HepG2 (cell line): Measurements from ENCODE around the gene QDPR. TPM values are rescaled to one million over a fixed set of nuclear protein-coding genes. Genes with fewer than 3 reads are reported as not detected.

Experiments
- ARID3A ChIP-seq: IDR thresholded peaks from 2 replicates; pipeline ENCODE4 v1.6.1; 2012; ENCODE audit warnings: low read depth, low read length, improper control_type of control experiment
- CCAR2 ChIP-seq: fragments of 200-400 bp; formaldehyde crosslinking; optimal IDR thresholded peaks from 2 replicates; pipeline ENCODE3; 2018; ENCODE audit warnings: low read depth, mild to moderate bottlenecking, low read length, moderate library complexity
- DNMT1 ChIP-seq: sonication (generic); formaldehyde crosslinking; IDR thresholded peaks from 2 replicates; pipeline ENCODE4 v1.5.1; 2020; ENCODE audit warnings: mild to moderate bottlenecking, missing genetic modification reagents
- GABPB1 ChIP-seq: IDR thresholded peaks from 2 replicates; pipeline ENCODE4 v1.6.1; 2016; ENCODE audit warnings: mild to moderate bottlenecking, missing genetic modification reagents, moderate library complexity, missing compliant biosample characterization
- HDAC1 ChIP-seq: sonication (generic); formaldehyde crosslinking; IDR thresholded peaks from 2 replicates; pipeline ENCODE4 v1.5.1; 2020; ENCODE audit warnings: mild to moderate bottlenecking, missing genetic modification reagents
- IKZF1 ChIP-seq: fragments of 450-650 bp; IDR thresholded peaks from 2 replicates; pipeline ENCODE4 v1.7.1; 2016
- KDM6A ChIP-seq: IDR thresholded peaks from 2 replicates; pipeline ENCODE4 v1.6.1; 2016; ENCODE audit warnings: low read depth
- NFYC ChIP-seq: IDR thresholded peaks from 2 replicates; pipeline ENCODE4 v1.6.1; 2016; ENCODE audit warnings: missing genetic modification reagents, missing compliant biosample characterization
- PBX2 ChIP-seq: IDR thresholded peaks from 2 replicates; pipeline ENCODE4 v1.6.1; 2016; ENCODE audit warnings: control low read depth
- RBFOX2 ChIP-seq: fragments of 200-400 bp; formaldehyde crosslinking; IDR thresholded peaks from 2 replicates; pipeline ENCODE4 v1.6.1; 2017; ENCODE audit warnings: low read depth, mild to moderate bottlenecking, low read length
- SCMH1 ChIP-seq: sonication (generic); formaldehyde crosslinking; IDR thresholded peaks from 2 replicates; pipeline ENCODE4 v1.9.0; 2021; ENCODE audit warnings: missing genetic modification reagents, mild to moderate bottlenecking, borderline replicate concordance
- SIN3A ChIP-seq: IDR thresholded peaks from 2 replicates; pipeline ENCODE4 v1.6.1; 2011; ENCODE audit warnings: low read depth, mild to moderate bottlenecking, control low read depth, low read length, borderline replicate concordance
- SMARCC2 ChIP-seq: fragments of 450-650 bp; IDR thresholded peaks from 2 replicates; pipeline ENCODE4 v1.6.1; 2017; ENCODE audit warnings: antibody characterized with exemption, mild to moderate bottlenecking
- TARDBP ChIP-seq: sonication (generic); formaldehyde crosslinking; IDR thresholded peaks from 2 replicates; pipeline ENCODE4 v1.8.0; 2022; ENCODE audit warnings: mild to moderate bottlenecking, missing genetic modification reagents
- YY1 ChIP-seq: IDR thresholded peaks from 2 replicates; pipeline ENCODE4 v1.6.1; 2011; ENCODE audit warnings: low read length, low read depth, moderate library complexity, mild to moderate bottlenecking; ENCODE audit not compliant: insufficient read depth, insufficient replicate concordance
- ZBTB37 ChIP-seq: sonication (generic); formaldehyde crosslinking; IDR thresholded peaks from 2 replicates; pipeline ENCODE4 v1.4.0; 2020; ENCODE audit warnings: mild to moderate bottlenecking, missing genetic modification reagents
- ZFP41 ChIP-seq: sonication (generic); formaldehyde crosslinking; IDR thresholded peaks from 2 replicates; pipeline ENCODE4 v1.4.0; 2020; ENCODE audit warnings: mild to moderate bottlenecking, missing genetic modification reagents, borderline replicate concordance
- ZKSCAN8 ChIP-seq: IDR thresholded peaks from 2 replicates; pipeline ENCODE4 v1.6.1; 2016; ENCODE audit warnings: borderline replicate concordance, missing genetic modification reagents, missing compliant biosample characterization
- ZNF138 ChIP-seq: sonication (generic); formaldehyde crosslinking; IDR thresholded peaks from 2 replicates; pipeline ENCODE4 v1.5.0; 2020; ENCODE audit warnings: mild to moderate bottlenecking, low read depth, missing genetic modification reagents
- ZNF503 ChIP-seq: sonication (generic); formaldehyde crosslinking; IDR thresholded peaks from 2 replicates; pipeline ENCODE4 v1.4.0; 2020; ENCODE audit warnings: missing genetic modification reagents
- ZNF577 ChIP-seq: sonication (generic); formaldehyde crosslinking; IDR thresholded peaks from 2 replicates; pipeline ENCODE4 v1.4.0; 2020; ENCODE audit warnings: mild to moderate bottlenecking, low read depth, missing genetic modification reagents, borderline replicate concordance
- ZNF772 ChIP-seq: sonication (generic); formaldehyde crosslinking; IDR thresholded peaks from 2 replicates; pipeline ENCODE4 v1.5.0; 2020; ENCODE audit warnings: mild to moderate bottlenecking, missing genetic modification reagents
- ZNF792 ChIP-seq: IDR thresholded peaks from 2 replicates; pipeline ENCODE4 v1.6.1; 2016
- ZNF816 ChIP-seq: sonication (generic); formaldehyde crosslinking; IDR thresholded peaks from 2 replicates; pipeline ENCODE4 v1.8.0; 2022; ENCODE audit warnings: missing genetic modification reagents, mild to moderate bottlenecking, borderline replicate concordance
- ZSCAN30 ChIP-seq: sonication (generic); formaldehyde crosslinking; IDR thresholded peaks from 2 replicates; pipeline ENCODE4 v1.5.0; 2020; ENCODE audit warnings: mild to moderate bottlenecking, missing genetic modification reagents
- polyA plus RNA-seq, 8 experiments: library from polyadenylated mRNA; depleted of rRNA in 3 of 8; stranded (reverse) in 7 of 8; unstranded in 1 of 8; fragments of >200 nt; fragmentation: Illumina TruSeq in 4 of 8; extraction: Trizol in 4 of 8; gene quantifications; 2 replicates each; pipeline versions ENCODE4 v1.2.1 to v1.2.3, GENCODE V29; 2011 to 2016; ENCODE audit warnings: low read depth in 4 of 8, missing spikeins in 1 of 8, mixed read lengths in 1 of 8; ENCODE audit not compliant: insufficient read depth in 1 of 8
- total RNA-seq, 5 experiments: library from RNA; depleted of rRNA; stranded (reverse); fragments of >200 nt; fragmentation: Illumina TruSeq; extraction: Trizol; gene quantifications; 2 replicates each; pipeline ENCODE4 v1.2.3, GENCODE V29; 2016; ENCODE audit warnings: low read depth in 1 of 5

The QDPR gene
- total and polyA plus RNA-seq, 2 of the 13 experiments (the other 11 are each of a cell fraction or from before 2014, with no cell fraction given): 9.9 to 95.5 TPM

GRCh38 chr4:17511950-17512795 lies at the start of gene QDPR (continued):
- no peak for TF ChIP-seq ZNF772 (CRISPR knock-in tag)
- no peak for TF ChIP-seq CCAR2
- TF ChIP-seq ZNF792 (CRISPR knock-in tag): no peak
- peak; percentile 43; the same call in 1 of the 2 replicates for TF ChIP-seq GABPB1 (CRISPR knock-in tag)
- TF ChIP-seq NFYC (CRISPR knock-in tag): no peak
- TF ChIP-seq TARDBP (CRISPR knock-in tag): peak; percentile 68; the same call in 1 of the 2 replicates
- 0 out of 2 replicates have a peak, but pooled peaks have one; percentile 1 for TF ChIP-seq ZNF577 (CRISPR knock-in tag)
- no peak for TF ChIP-seq ZNF816 (CRISPR knock-in tag)
- no peak for TF ChIP-seq IKZF1
- TF ChIP-seq RBFOX2: peak; percentile 93
- no peak for TF ChIP-seq ZNF138 (CRISPR knock-in tag)
- no peak for TF ChIP-seq SMARCC2
- no peak for TF ChIP-seq ZNF503
- 0 out of 2 replicates have a peak, but pooled peaks have one; percentile 53 for TF ChIP-seq DNMT1 (CRISPR knock-in tag)
- no peak for TF ChIP-seq ZSCAN30
- TF ChIP-seq ZBTB37 (CRISPR knock-in tag): no peak
- TF ChIP-seq ZFP41: no peak
- TF ChIP-seq YY1: peak; percentile 80
- no peak for TF ChIP-seq KDM6A (CRISPR knock-in tag)
- no peak; the same call in 1 of the 2 replicates for TF ChIP-seq HDAC1
- no peak for TF ChIP-seq SCMH1 (CRISPR knock-in tag)
- TF ChIP-seq SIN3A: peak; percentile 36; the same call in 1 of the 2 replicates
- TF ChIP-seq PBX2 (CRISPR knock-in tag): no peak
- TF ChIP-seq ZKSCAN8 (CRISPR knock-in tag): no peak
- TF ChIP-seq ARID3A: no peak
